Ishikawa (cell line): ENCODE measurements around the gene ZBTB40.

Experiments used
- CEBPB ChIP-seq: IDR thresholded peaks from 2 replicates; pipeline ENCODE4 v1.6.1; 2012
- EP300 ChIP-seq: IDR thresholded peaks from 2 replicates; pipeline ENCODE4 v1.6.1; 2012; ENCODE audit warnings: borderline replicate concordance
- MAX ChIP-seq: IDR thresholded peaks from 2 replicates; pipeline ENCODE4 v1.6.1; 2012
- RAD21 ChIP-seq: IDR thresholded peaks from 2 replicates; pipeline ENCODE4 v1.6.1; 2012; ENCODE audit warnings: low read depth
- REST ChIP-seq: IDR thresholded peaks from 2 replicates; pipeline ENCODE4 v1.6.1; 2012; ENCODE audit warnings: low read depth, mild to moderate bottlenecking
- TAF1 ChIP-seq: IDR thresholded peaks from 2 replicates; pipeline ENCODE4 v1.6.1; 2012; ENCODE audit warnings: low read depth, mild to moderate bottlenecking
- TCF12 ChIP-seq: IDR thresholded peaks from 2 replicates; pipeline ENCODE4 v1.6.1; 2012; ENCODE audit warnings: low read depth
- YY1 ChIP-seq: IDR thresholded peaks from 2 replicates; pipeline ENCODE4 v1.6.1; 2012; ENCODE audit warnings: low read depth

GRCh38 chr1:22472596-22472995, 20.9 kb downstream of the ZBTB40 start:
- no peak for TF ChIP-seq REST
- TF ChIP-seq MAX = no peak
- TF ChIP-seq RAD21 = no peak
- no peak for TF ChIP-seq TAF1
- TF ChIP-seq EP300 = no peak
- TF ChIP-seq YY1 = no peak
- no peak for TF ChIP-seq CEBPB
- no peak for TF ChIP-seq TCF12
